H1 (cell line): ENCODE measurements around the gene COG4. TPM values are rescaled to one million over a fixed set of nuclear protein-coding genes. Genes with fewer than 3 reads are reported as not detected.

Experiments used
- TAF7 ChIP-seq: optimal IDR thresholded peaks from 2 replicates; pipeline ENCODE3; 2011; ENCODE audit warnings: low read depth, mild to moderate bottlenecking, inconsistent platforms, low read length, moderate library complexity, borderline replicate concordance
- polyA plus RNA-seq, 7 experiments: library from polyadenylated mRNA; depleted of rRNA in 3 of 7; stranded (reverse) in 5 of 7; unstranded in 2 of 7; fragments of >200 nt in 5 of 7; fragments of 200-250 nt in 2 of 7; gene quantifications; 1 replicate in 5 of 7; 2 replicates in 1 of 7; 4 replicates in 1 of 7; pipeline versions ENCODE4 v1.2.1 to v1.2.3, GENCODE V29; 2011 to 2013; ENCODE audit warnings: missing spikeins in 2 of 7, mixed read lengths in 2 of 7
- total RNA-seq: library from RNA; stranded (reverse); fragmentation: NEBNext Ultra II Directional; extraction: Animal tissue kit (Norgen Biotek cat#: 25700); gene quantifications from 2 replicates; pipeline ENCODE4 v1.2.1, GENCODE V29; 2021

The COG4 gene
- total and polyA plus RNA-seq, 2 of the 8 experiments (the other 6 are each of a cell fraction or from before 2014, with no cell fraction given) = 46.1 to 50.2 TPM

DNA sequence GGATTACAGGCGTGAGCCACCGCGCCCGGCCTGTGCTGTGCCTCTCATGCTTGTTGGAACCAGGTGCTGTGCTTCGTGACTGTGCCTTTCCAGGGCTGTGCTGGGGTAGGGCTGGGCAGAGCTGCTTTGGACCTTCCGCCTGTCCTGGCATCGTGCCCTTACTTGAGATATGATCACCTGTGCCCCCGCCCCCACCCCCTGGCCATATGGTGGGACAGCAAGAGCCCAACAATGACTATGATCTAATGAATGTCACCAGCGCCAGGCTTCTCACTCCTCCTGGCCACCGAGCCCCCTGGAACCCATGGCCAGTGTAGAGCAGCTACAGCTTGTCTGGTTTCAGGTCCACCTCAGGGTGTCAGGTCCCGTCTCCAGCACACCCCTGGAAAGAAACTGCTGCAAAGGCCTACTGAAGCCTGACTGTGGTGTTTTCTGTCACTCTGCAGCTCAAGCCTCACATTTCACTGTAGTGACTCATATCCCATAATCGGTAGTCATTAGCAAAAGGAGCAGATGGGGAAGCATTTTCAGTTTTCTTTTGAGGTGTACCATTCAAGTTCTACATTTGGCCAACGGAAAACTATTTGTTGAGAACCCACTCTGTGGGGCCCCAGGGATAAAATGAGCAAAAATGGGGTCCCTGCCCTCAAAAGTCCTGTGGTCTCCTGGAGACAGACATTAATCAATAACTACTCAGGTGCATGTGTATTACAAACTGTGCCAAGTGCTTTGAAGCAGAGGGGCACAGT, 46.9 kb downstream of the COG4 start (continued):
- TF ChIP-seq TAF7 = no peak
